ENCODE data around the gene GGT1.
"Not testable (repeated sequence)": the region's sequence is repeated elsewhere in the genome, so short reads cannot be mapped to it uniquely, and the experiment has no call there.

GGT1 gene

GRCh38 chr22:24602847-24603769 is at the start of gene GGT1:
Gene GGT1 (plus strand): TSS chr22:24603193. CDS start chr22:24611082, 7,889 bp downstream.
- H3K27ac ChIP-seq (ENCODE audit: low read length); H3K9me3 ChIP-seq (ENCODE audit: insufficient read depth, low read depth, low read length); H3K9ac ChIP-seq (ENCODE audit: low read depth, low read length); H3K27me3 ChIP-seq (ENCODE audit: insufficient read depth, low read length); H3K4me1 ChIP-seq (ENCODE audit: insufficient read depth, low read length); H3K36me3 ChIP-seq (ENCODE audit: insufficient read depth, low read depth, low read length); H3K4me3 ChIP-seq (ENCODE audit: low read length): not testable (repeated sequence)

- Histone ChIP-seq H3K4me1 (ENCODE audit: insufficient read depth, low read length) (peaks cover 10% of the 10 kb centered on the region), H3K27ac (ENCODE audit: low read length) (peak overlapping the region; percentile 16), H3K36me3 (ENCODE audit: insufficient read depth, low read depth, low read length) (peaks cover 23% of the 10 kb centered on the region), H3K9ac (ENCODE audit: low read depth, low read length) (peak overlapping the region; percentile 95), H3K9me3 (ENCODE audit: insufficient read depth, low read depth, low read length) (no peaks in the 10 kb centered on the region), H3K27me3 (ENCODE audit: insufficient read depth, low read length) (no peaks in the 10 kb centered on the region), H3K4me3 (ENCODE audit: low read length) (peak overlapping the region; percentile 98)
Observed at GRCh38 chr22:24553597-24554312, 49.2 kb upstream of the GGT1 start.

GRCh38 chr22:24554313-24555164 is 48.5 kb upstream of the GGT1 start, which contains the start of gene GUCD1:
Gene GUCD1 (minus strand): TSS chr22:24555138. CDS start chr22:24554991, 147 bp downstream.
- Histone ChIP-seq H3K4me1 (ENCODE audit: insufficient read depth, low read length) (peaks cover 10% of the 10 kb centered on the region), H3K9me3 (ENCODE audit: insufficient read depth, low read depth, low read length) (no peaks in the 10 kb centered on the region), H3K9ac (ENCODE audit: low read depth, low read length) (peak within 1 kb of the TSS; percentile 99), H3K27me3 (ENCODE audit: insufficient read depth, low read length) (no peaks in the 10 kb centered on the region), H3K4me3 (ENCODE audit: low read length) (peak within 1 kb of the TSS; percentile 98), H3K27ac (ENCODE audit: low read length) (peak within 1 kb of the TSS; percentile 100), H3K36me3 (ENCODE audit: insufficient read depth, low read depth, low read length) (peaks cover 31% of the 10 kb centered on the region)

- H3K9me3 ChIP-seq (ENCODE audit: insufficient read depth, low read depth, low read length), result no peaks in the 10 kb centered on the region
- peaks cover 10% of the 10 kb centered on the region for H3K4me1 ChIP-seq (ENCODE audit: insufficient read depth, low read length)
- H3K4me3 ChIP-seq (ENCODE audit: low read length), result peak within 1 kb of the TSS; percentile 98
- no peaks in the 10 kb centered on the region for H3K27me3 ChIP-seq (ENCODE audit: insufficient read depth, low read length)
- peak within 1 kb of the TSS; percentile 100 for H3K27ac ChIP-seq (ENCODE audit: low read length)
- H3K36me3 ChIP-seq (ENCODE audit: insufficient read depth, low read depth, low read length), result peaks cover 36% of the 10 kb centered on the region
- peak within 1 kb of the TSS; percentile 99 for H3K9ac ChIP-seq (ENCODE audit: low read depth, low read length)
Observed at GRCh38 chr22:24555165-24556039, 47.6 kb upstream of the GGT1 start, which contains the start of gene SNRPD3. Gene SNRPD3 (plus strand): TSS chr22:24555999. CDS start chr22:24557675, 1,676 bp downstream.

GRCh38 chr22:24559471-24559870 is 43.5 kb upstream of the GGT1 start:
- no peak overlapping the region for H3K27ac ChIP-seq (ENCODE audit: low read length)
- peaks cover 64% of the 10 kb centered on the region for H3K36me3 ChIP-seq (ENCODE audit: insufficient read depth, low read depth, low read length)
- H3K4me1 ChIP-seq (ENCODE audit: insufficient read depth, low read length), result peaks cover 4% of the 10 kb centered on the region
- H3K4me3 ChIP-seq (ENCODE audit: low read length), result no peak overlapping the region
- no peak overlapping the region for H3K9ac ChIP-seq (ENCODE audit: low read depth, low read length)
- H3K27me3 ChIP-seq (ENCODE audit: insufficient read depth, low read length), result no peaks in the 10 kb centered on the region
- H3K9me3 ChIP-seq (ENCODE audit: insufficient read depth, low read depth, low read length), result no peaks in the 10 kb centered on the region

GRCh38 chr22:24563246-24563645 is 39.7 kb upstream of the GGT1 start:
- H3K36me3 ChIP-seq (ENCODE audit: insufficient read depth, low read depth, low read length), result peaks cover 87% of the 10 kb centered on the region
- H3K9ac ChIP-seq (ENCODE audit: low read depth, low read length), result no peak overlapping the region

GRCh38 chr22:24564376-24565058 is 38.5 kb upstream of the GGT1 start:
- Histone ChIP-seq H3K4me1 (ENCODE audit: insufficient read depth, low read length) (no peaks in the 10 kb centered on the region), H3K9me3 (ENCODE audit: insufficient read depth, low read depth, low read length) (no peaks in the 10 kb centered on the region), H3K27me3 (ENCODE audit: insufficient read depth, low read length) (no peaks in the 10 kb centered on the region), H3K27ac (ENCODE audit: low read length) (no peak overlapping the region), H3K36me3 (ENCODE audit: insufficient read depth, low read depth, low read length) (peaks cover 85% of the 10 kb centered on the region), H3K4me3 (ENCODE audit: low read length) (no peak overlapping the region), H3K9ac (ENCODE audit: low read depth, low read length) (no peak overlapping the region)

More at GRCh38 chr22:24563246-24563645, 39.7 kb upstream of the GGT1 start:
- H3K27me3 ChIP-seq (ENCODE audit: insufficient read depth, low read length), result no peaks in the 10 kb centered on the region
- no peaks in the 10 kb centered on the region for H3K4me1 ChIP-seq (ENCODE audit: insufficient read depth, low read length)
- no peak overlapping the region for H3K4me3 ChIP-seq (ENCODE audit: low read length)
- no peak overlapping the region for H3K27ac ChIP-seq (ENCODE audit: low read length)
- no peaks in the 10 kb centered on the region for H3K9me3 ChIP-seq (ENCODE audit: insufficient read depth, low read depth, low read length)

- H3K9ac ChIP-seq (ENCODE audit: low read depth, low read length), result no peak overlapping the region
Observed at GRCh38 chr22:24565077-24565476, 37.9 kb upstream of the GGT1 start.

GRCh38 chr22:24566899-24567511 is 36.0 kb upstream of the GGT1 start:
- Histone ChIP-seq H3K27ac (ENCODE audit: low read length) (no peak overlapping the region), H3K4me1 (ENCODE audit: insufficient read depth, low read length) (no peaks in the 10 kb centered on the region), H3K27me3 (ENCODE audit: insufficient read depth, low read length) (no peaks in the 10 kb centered on the region), H3K9ac (ENCODE audit: low read depth, low read length) (no peak overlapping the region), H3K36me3 (ENCODE audit: insufficient read depth, low read depth, low read length) (peaks cover 90% of the 10 kb centered on the region), H3K4me3 (ENCODE audit: low read length) (no peak overlapping the region), H3K9me3 (ENCODE audit: insufficient read depth, low read depth, low read length) (no peaks in the 10 kb centered on the region)

More at GRCh38 chr22:24565077-24565476, 37.9 kb upstream of the GGT1 start:
- no peak overlapping the region for H3K4me3 ChIP-seq (ENCODE audit: low read length)
- no peaks in the 10 kb centered on the region for H3K9me3 ChIP-seq (ENCODE audit: insufficient read depth, low read depth, low read length)
- H3K27ac ChIP-seq (ENCODE audit: low read length), result no peak overlapping the region
- no peaks in the 10 kb centered on the region for H3K27me3 ChIP-seq (ENCODE audit: insufficient read depth, low read length)
- peaks cover 85% of the 10 kb centered on the region for H3K36me3 ChIP-seq (ENCODE audit: insufficient read depth, low read depth, low read length)
- no peaks in the 10 kb centered on the region for H3K4me1 ChIP-seq (ENCODE audit: insufficient read depth, low read length)

GRCh38 chr22:24567668-24568067 is 35.3 kb upstream of the GGT1 start:
- Histone ChIP-seq H3K36me3 (ENCODE audit: insufficient read depth, low read depth, low read length) (peaks cover 92% of the 10 kb centered on the region), H3K4me3 (ENCODE audit: low read length) (no peak overlapping the region), H3K9ac (ENCODE audit: low read depth, low read length) (no peak overlapping the region), H3K27ac (ENCODE audit: low read length) (no peak overlapping the region), H3K4me1 (ENCODE audit: insufficient read depth, low read length) (no peaks in the 10 kb centered on the region), H3K9me3 (ENCODE audit: insufficient read depth, low read depth, low read length) (no peaks in the 10 kb centered on the region), H3K27me3 (ENCODE audit: insufficient read depth, low read length) (no peaks in the 10 kb centered on the region)

Data from iPS-20b (cell line).